ENCODE results near the gene NDRG3. TPM values are rescaled to one million over a fixed set of nuclear protein-coding genes. Genes with fewer than 3 reads are reported as not detected.

NDRG3 gene
- total RNA-seq (10 to 100 TPM in 1 of 5 donors, 1 to 10 TPM in 4; 5.8 to 91.6 (median 7.6) TPM), polyA plus RNA-seq (10 to 100 TPM; 14.6 to 21.7 (median 16.1) TPM)
- long read RNA-seq, donor 1, partial matches to known transcripts: 0 of 2 reads
- long read RNA-seq, donor 1, other reads (novel, unspliced or antisense): 0 of 2 reads
- long read RNA-seq, donor 2, transcript NDRG3-201 (16 exons, 2,964 nt): major isoform, 5 of 5 reads
- long read RNA-seq, donor 2, partial matches to known transcripts: 0 of 5 reads
- long read RNA-seq, donor 2, other reads (novel, unspliced or antisense): 0 of 5 reads
- long read RNA-seq, donor 3, partial matches to known transcripts: 0 of 2 reads
- long read RNA-seq, donor 3, other reads (novel, unspliced or antisense): 0 of 2 reads
- long read RNA-seq, donor 4: 0 reads
- long read RNA-seq, donor 5, transcript NDRG3-201 (16 exons, 2,964 nt): major isoform, 11 of 11 reads
- long read RNA-seq, donor 5, partial matches to known transcripts: 0 of 11 reads
- long read RNA-seq, donor 5, other reads (novel, unspliced or antisense): 0 of 11 reads
- long read RNA-seq, donor 6, transcript NDRG3-201 (16 exons, 2,964 nt): major isoform, 6 of 6 reads
- long read RNA-seq, donor 6, partial matches to known transcripts: 0 of 6 reads
- long read RNA-seq, donor 6, other reads (novel, unspliced or antisense): 0 of 6 reads
- long read RNA-seq, donor 7, partial matches to known transcripts: 0 of 5 reads
- long read RNA-seq, donor 7, other reads (novel, unspliced or antisense): 0 of 5 reads
- long read RNA-seq, donor 8, partial matches to known transcripts: 0 of 6 reads
- long read RNA-seq, donor 8, other reads (novel, unspliced or antisense): 0 of 6 reads
- long read RNA-seq, donor 9, partial matches to known transcripts: 0 of 5 reads
- long read RNA-seq, donor 9, other reads (novel, unspliced or antisense): 0 of 5 reads
- long read RNA-seq, donor 10: 0 reads

GRCh38 chr20:36745927-36746659 is at the start of gene NDRG3:
Gene NDRG3, minus strand, starts transcription at chr20:36746090. Its CDS starts 24,355 bp downstream, at chr20:36721735.
- intact Hi-C loops (cut with DNase I; ENCODE audit: low total_unique reads): no loop called here
- Histone ChIP-seq H3K4me1 (peaks cover 10 to 23% (median 16%) of the 10 kb centered on the region in 4 donors), H3K27ac (peak within 1 kb of the TSS; percentile 54 to 86 (median 73)), H3K27me3 (no peaks in the 10 kb centered on the region), H3K36me3 (peaks cover 0 to 3% (median 0%) of the 10 kb centered on the region in 4 donors), H3K4me3 (peak within 1 kb of the TSS; percentile 92 to 99 (median 93)), H3K9me3 (no peaks in the 10 kb centered on the region)
- TF ChIP-seq EP300 (IDR thresholded peaks at IDR 0.05) (no peak), POLR2AphosphoS5 (IDR thresholded peaks at IDR 0.05) (peak in 1 of 3 donors; percentile 74), POLR2A (IDR thresholded peaks at IDR 0.05) (no peak), CTCF (IDR thresholded peaks at IDR 0.05) (peak in 1 of 7 experiments; percentile 34)
- DNase-seq: peak; percentile 96 to 98
- 3 to 10% (median 4%) methylated on average over 11 to 62 of the region's 63 CpGs for WGBS, 5 donors

- Histone ChIP-seq H3K27me3 (no peaks in the 10 kb centered on the region), H3K4me1 (peaks cover 0 to 6% (median 2%) of the 10 kb centered on the region in 4 donors), H3K27ac (no peak overlapping the region), H3K36me3 (peaks cover 44 to 91% (median 81%) of the 10 kb centered on the region in 4 donors), H3K9me3 (no peaks in the 10 kb centered on the region), H3K4me3 (no peak overlapping the region)
- 90 to 97% (median 92%) methylated on average over 9 to 20 of the region's 20 CpGs for WGBS, 5 donors
- no peak for DNase-seq
- no peak for TF ChIP-seq POLR2A (IDR thresholded peaks at IDR 0.05)
- no peak for TF ChIP-seq CTCF (IDR thresholded peaks at IDR 0.05)
- TF ChIP-seq EP300 (IDR thresholded peaks at IDR 0.05): no peak
- TF ChIP-seq POLR2AphosphoS5 (IDR thresholded peaks at IDR 0.05): no peak
- intact Hi-C loops (cut with DNase I; ENCODE audit: low total_unique reads): no loop called here
Measured at GRCh38 chr20:36794116-36794474, 48.2 kb upstream of the NDRG3 start.

- WGBS, 5 donors: 93 to 97% (median 94%) methylated on average over 30 to 36 of the region's 36 CpGs
- H3K27ac ChIP-seq: no peak overlapping the region
- no peak for DNase-seq
- H3K9me3 ChIP-seq: no peaks in the 10 kb centered on the region
- intact Hi-C loops (cut with DNase I; ENCODE audit: low total_unique reads): no loop called here
- no peak overlapping the region for H3K4me3 ChIP-seq
- H3K36me3 ChIP-seq: peaks cover 46 to 91% (median 79%) of the 10 kb centered on the region in 4 donors
- TF ChIP-seq POLR2AphosphoS5 (IDR thresholded peaks at IDR 0.05) (no peak), EP300 (IDR thresholded peaks at IDR 0.05) (no peak), POLR2A (IDR thresholded peaks at IDR 0.05) (no peak), CTCF (IDR thresholded peaks at IDR 0.05) (no peak)
- H3K27me3 ChIP-seq: no peaks in the 10 kb centered on the region
- H3K4me1 ChIP-seq: peaks cover 0 to 6% (median 2%) of the 10 kb centered on the region in 4 donors
Measured at GRCh38 chr20:36793294-36794115, 47.6 kb upstream of the NDRG3 start.
